ENCODE data around the gene UBLCP1.
A peak's percentile ranks its signal among the peaks of the same experiment; 100 is the strongest.

DNA sequence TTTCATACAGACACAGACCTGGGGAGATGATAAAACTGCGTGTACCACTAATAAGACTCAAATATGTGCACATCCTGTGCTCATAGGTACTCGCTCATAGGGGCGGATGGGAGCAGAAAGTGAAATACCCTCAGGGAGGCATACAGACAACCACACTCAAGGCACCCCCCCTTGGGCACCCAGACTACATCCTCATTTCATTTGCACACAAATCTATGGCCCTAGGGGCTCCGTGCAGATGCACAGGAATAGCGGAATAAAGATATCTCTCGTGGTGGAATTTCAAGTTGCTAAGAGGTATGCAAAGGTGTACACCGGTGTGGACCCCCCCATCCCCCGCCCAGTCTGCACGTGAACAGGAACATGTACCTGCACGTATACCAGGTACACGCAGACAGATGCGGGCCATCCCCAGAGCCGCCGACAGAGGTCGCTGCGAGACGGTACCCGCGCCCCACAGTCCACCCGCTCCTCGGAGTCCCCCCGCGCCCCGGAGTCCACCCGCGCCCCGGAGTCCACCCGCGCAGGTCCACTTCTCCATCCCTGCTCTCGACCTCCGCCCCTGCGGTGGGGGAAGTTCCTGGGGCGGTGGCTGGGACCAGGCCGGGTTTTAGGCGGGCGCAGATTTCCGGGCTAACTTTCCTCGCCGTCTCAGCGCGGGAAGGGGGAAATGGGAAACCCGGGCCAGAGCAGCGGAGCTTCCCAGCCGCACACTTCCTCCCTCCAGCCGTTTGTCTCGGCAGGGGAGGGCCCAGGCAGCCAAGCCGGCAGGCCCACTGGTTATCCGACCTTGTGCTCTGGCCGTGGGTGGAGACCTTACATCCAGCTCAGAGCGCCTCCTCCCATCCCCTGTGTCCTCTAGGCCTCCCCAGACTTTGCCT lies 68.2 kb downstream of the UBLCP1 start:
- TF ChIP-seq, protein P1, sequence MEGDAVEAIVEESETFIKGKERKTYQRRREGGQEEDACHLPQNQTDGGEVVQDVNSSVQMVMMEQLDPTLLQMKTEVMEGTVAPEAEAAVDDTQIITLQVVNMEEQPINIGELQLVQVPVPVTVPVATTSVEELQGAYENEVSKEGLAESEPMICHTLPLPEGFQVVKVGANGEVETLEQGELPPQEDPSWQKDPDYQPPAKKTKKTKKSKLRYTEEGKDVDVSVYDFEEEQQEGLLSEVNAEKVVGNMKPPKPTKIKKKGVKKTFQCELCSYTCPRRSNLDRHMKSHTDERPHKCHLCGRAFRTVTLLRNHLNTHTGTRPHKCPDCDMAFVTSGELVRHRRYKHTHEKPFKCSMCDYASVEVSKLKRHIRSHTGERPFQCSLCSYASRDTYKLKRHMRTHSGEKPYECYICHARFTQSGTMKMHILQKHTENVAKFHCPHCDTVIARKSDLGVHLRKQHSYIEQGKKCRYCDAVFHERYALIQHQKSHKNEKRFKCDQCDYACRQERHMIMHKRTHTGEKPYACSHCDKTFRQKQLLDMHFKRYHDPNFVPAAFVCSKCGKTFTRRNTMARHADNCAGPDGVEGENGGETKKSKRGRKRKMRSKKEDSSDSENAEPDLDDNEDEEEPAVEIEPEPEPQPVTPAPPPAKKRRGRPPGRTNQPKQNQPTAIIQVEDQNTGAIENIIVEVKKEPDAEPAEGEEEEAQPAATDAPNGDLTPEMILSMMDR (IDR thresholded peaks at IDR 0.05), result peak; percentile 74
- TF ChIP-seq POLR2A (IDR thresholded peaks at IDR 0.05; ENCODE audit: low read length) (no peak), JUNB (IDR thresholded peaks at IDR 0.05) (no peak), KDM5A (IDR thresholded peaks at IDR 0.05) (no peak), NFE2L2 (conservative IDR thresholded peaks at IDR 0.05; ENCODE audit: low read length) (no peak), SMC3 (IDR thresholded peaks at IDR 0.05) (peak; percentile 72), EHF (CRISPR knock-in tag; IDR thresholded peaks at IDR 0.05) (no peak), EP300 (IDR thresholded peaks at IDR 0.05) (no peak)
- TF ChIP-seq, protein P2, sequence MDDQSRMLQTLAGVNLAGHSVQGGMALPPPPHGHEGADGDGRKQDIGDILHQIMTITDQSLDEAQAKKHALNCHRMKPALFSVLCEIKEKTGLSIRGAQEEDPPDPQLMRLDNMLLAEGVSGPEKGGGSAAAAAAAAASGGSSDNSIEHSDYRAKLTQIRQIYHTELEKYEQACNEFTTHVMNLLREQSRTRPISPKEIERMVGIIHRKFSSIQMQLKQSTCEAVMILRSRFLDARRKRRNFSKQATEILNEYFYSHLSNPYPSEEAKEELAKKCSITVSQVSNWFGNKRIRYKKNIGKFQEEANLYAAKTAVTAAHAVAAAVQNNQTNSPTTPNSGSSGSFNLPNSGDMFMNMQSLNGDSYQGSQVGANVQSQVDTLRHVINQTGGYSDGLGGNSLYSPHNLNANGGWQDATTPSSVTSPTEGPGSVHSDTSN (IDR thresholded peaks at IDR 0.05), result no peak
- TF ChIP-seq, protein P3, sequence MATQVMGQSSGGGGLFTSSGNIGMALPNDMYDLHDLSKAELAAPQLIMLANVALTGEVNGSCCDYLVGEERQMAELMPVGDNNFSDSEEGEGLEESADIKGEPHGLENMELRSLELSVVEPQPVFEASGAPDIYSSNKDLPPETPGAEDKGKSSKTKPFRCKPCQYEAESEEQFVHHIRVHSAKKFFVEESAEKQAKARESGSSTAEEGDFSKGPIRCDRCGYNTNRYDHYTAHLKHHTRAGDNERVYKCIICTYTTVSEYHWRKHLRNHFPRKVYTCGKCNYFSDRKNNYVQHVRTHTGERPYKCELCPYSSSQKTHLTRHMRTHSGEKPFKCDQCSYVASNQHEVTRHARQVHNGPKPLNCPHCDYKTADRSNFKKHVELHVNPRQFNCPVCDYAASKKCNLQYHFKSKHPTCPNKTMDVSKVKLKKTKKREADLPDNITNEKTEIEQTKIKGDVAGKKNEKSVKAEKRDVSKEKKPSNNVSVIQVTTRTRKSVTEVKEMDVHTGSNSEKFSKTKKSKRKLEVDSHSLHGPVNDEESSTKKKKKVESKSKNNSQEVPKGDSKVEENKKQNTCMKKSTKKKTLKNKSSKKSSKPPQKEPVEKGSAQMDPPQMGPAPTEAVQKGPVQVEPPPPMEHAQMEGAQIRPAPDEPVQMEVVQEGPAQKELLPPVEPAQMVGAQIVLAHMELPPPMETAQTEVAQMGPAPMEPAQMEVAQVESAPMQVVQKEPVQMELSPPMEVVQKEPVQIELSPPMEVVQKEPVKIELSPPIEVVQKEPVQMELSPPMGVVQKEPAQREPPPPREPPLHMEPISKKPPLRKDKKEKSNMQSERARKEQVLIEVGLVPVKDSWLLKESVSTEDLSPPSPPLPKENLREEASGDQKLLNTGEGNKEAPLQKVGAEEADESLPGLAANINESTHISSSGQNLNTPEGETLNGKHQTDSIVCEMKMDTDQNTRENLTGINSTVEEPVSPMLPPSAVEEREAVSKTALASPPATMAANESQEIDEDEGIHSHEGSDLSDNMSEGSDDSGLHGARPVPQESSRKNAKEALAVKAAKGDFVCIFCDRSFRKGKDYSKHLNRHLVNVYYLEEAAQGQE (IDR thresholded peaks at IDR 0.05), result no peak
